ENCODE measurements around the gene LTBP1.

The LTBP1 gene

GRCh38 chr2:33196700-33197099 is 249.9 kb downstream of the LTBP1 start:
- TF ChIP-seq RAD21 (IDR thresholded peaks at IDR 0.05; ENCODE audit: low read depth) (no peak), FOXM1 (IDR thresholded peaks at IDR 0.05; ENCODE audit: borderline replicate concordance, low read depth) (no peak), EP300 (IDR thresholded peaks at IDR 0.05; ENCODE audit: borderline replicate concordance) (no peak), EGR1 (IDR thresholded peaks at IDR 0.05) (no peak), REST (IDR thresholded peaks at IDR 0.05; ENCODE audit: low read depth) (no peak), USF1 (IDR thresholded peaks at IDR 0.05) (no peak), NFIC (IDR thresholded peaks at IDR 0.05) (no peak), CREB1 (IDR thresholded peaks at IDR 0.05; ENCODE audit: low read depth) (no peak), TAF1 (IDR thresholded peaks at IDR 0.05; ENCODE audit: low read depth) (no peak), TCF12 (IDR thresholded peaks at IDR 0.05; ENCODE audit: low read depth) (no peak), ZBTB7A (IDR thresholded peaks at IDR 0.05; ENCODE audit: low read depth) (no peak), YY1 (IDR thresholded peaks at IDR 0.05; ENCODE audit: low read depth) (no peak), CEBPB (IDR thresholded peaks at IDR 0.05) (no peak)
- TF ChIP-seq, protein P1, sequence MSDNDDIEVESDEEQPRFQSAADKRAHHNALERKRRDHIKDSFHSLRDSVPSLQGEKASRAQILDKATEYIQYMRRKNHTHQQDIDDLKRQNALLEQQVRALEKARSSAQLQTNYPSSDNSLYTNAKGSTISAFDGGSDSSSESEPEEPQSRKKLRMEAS (IDR thresholded peaks at IDR 0.05), result no peak

- TF ChIP-seq ZBTB7A (IDR thresholded peaks at IDR 0.05; ENCODE audit: low read depth), result no peak
- no peak for TF ChIP-seq EP300 (IDR thresholded peaks at IDR 0.05; ENCODE audit: borderline replicate concordance)
- no peak for TF ChIP-seq YY1 (IDR thresholded peaks at IDR 0.05; ENCODE audit: low read depth)
- no peak for TF ChIP-seq USF1 (IDR thresholded peaks at IDR 0.05)
- no peak for TF ChIP-seq EGR1 (IDR thresholded peaks at IDR 0.05)
- no peak for TF ChIP-seq FOXM1 (IDR thresholded peaks at IDR 0.05; ENCODE audit: borderline replicate concordance, low read depth)
- TF ChIP-seq, protein P1 (IDR thresholded peaks at IDR 0.05), result no peak
- TF ChIP-seq CREB1 (IDR thresholded peaks at IDR 0.05; ENCODE audit: low read depth), result no peak
- TF ChIP-seq REST (IDR thresholded peaks at IDR 0.05; ENCODE audit: low read depth), result no peak
- TF ChIP-seq TEAD4 (IDR thresholded peaks at IDR 0.05), result no peak
- no peak for TF ChIP-seq NFIC (IDR thresholded peaks at IDR 0.05)
Observed at GRCh38 chr2:33197198-33197938, 250.6 kb downstream of the LTBP1 start.

DNA sequence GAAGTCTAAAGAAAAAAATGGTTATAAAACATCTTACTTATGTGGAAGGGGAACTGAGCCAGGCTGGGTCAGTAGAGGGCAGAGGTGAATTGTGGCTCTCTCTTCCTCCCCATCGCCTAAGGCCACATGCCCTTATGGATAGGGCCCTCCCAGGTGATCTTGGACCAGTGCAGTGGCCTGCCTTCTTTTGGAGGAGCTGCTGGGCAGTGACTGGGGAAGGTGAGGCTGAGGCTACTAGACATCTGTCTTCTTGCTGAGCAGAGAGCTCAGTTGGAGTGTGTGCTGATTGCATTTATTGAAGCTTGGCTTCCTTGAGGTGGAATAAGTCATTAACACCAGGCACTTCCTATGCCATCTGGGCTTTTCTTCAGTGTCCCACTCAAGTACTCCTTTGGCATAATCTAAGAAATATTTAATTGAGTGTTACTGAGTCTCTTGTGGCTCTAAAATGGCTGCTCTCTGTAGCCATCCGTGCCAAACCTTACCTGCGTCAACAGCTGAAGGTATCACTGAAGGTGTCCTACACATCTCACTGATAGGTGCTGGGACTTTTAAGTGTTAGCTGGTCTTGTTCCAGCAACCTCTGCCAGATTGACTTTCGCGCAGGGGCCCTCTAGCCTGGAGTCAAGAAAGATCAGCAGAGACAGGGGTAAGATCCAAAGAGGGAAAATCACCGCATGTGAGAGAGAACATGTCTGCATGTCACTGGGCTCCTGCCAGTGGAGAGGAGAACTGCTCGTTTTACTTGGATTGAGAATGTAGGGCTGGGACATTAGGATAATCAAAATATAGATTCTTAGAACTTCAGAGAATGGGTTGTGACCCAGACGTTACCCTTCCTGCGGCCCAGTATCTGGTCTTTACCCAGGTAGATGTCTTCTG is 256.1 kb downstream of the LTBP1 start:
- TF ChIP-seq CEBPB (IDR thresholded peaks at IDR 0.05) (no peak), TEAD4 (IDR thresholded peaks at IDR 0.05) (no peak), NFIC (IDR thresholded peaks at IDR 0.05) (no peak), TAF1 (IDR thresholded peaks at IDR 0.05; ENCODE audit: low read depth) (no peak), CREB1 (IDR thresholded peaks at IDR 0.05; ENCODE audit: low read depth) (no peak), TCF12 (IDR thresholded peaks at IDR 0.05; ENCODE audit: low read depth) (no peak)
- TF ChIP-seq, protein P1 (IDR thresholded peaks at IDR 0.05), result no peak

- TF ChIP-seq REST (IDR thresholded peaks at IDR 0.05; ENCODE audit: low read depth) (no peak), EP300 (IDR thresholded peaks at IDR 0.05; ENCODE audit: borderline replicate concordance) (no peak), TEAD4 (IDR thresholded peaks at IDR 0.05) (no peak), RAD21 (IDR thresholded peaks at IDR 0.05; ENCODE audit: low read depth) (no peak)
- TF ChIP-seq, protein P1 (IDR thresholded peaks at IDR 0.05), result no peak
Observed at GRCh38 chr2:33204945-33205344, 258.2 kb downstream of the LTBP1 start.

All from Ishikawa (cell line).